ENCODE results near the gene SCAF1. TPM values are rescaled to one million over a fixed set of nuclear protein-coding genes. Genes with fewer than 3 reads are reported as not detected.

Gene SCAF1
- total and polyA plus RNA-seq, 9 of the 15 experiments (the other 6 are each of a cell fraction or from before 2014, with no cell fraction given): 0.20 to 79.0 (median 4.9) TPM

GRCh38 chr19:49593233-49594113, 48.5 kb upstream of the SCAF1 start (continued):
- TF ChIP-seq ZNF561 (CRISPR knock-in tag; conservative IDR thresholded peaks at IDR 0.05): no peak

DNA sequence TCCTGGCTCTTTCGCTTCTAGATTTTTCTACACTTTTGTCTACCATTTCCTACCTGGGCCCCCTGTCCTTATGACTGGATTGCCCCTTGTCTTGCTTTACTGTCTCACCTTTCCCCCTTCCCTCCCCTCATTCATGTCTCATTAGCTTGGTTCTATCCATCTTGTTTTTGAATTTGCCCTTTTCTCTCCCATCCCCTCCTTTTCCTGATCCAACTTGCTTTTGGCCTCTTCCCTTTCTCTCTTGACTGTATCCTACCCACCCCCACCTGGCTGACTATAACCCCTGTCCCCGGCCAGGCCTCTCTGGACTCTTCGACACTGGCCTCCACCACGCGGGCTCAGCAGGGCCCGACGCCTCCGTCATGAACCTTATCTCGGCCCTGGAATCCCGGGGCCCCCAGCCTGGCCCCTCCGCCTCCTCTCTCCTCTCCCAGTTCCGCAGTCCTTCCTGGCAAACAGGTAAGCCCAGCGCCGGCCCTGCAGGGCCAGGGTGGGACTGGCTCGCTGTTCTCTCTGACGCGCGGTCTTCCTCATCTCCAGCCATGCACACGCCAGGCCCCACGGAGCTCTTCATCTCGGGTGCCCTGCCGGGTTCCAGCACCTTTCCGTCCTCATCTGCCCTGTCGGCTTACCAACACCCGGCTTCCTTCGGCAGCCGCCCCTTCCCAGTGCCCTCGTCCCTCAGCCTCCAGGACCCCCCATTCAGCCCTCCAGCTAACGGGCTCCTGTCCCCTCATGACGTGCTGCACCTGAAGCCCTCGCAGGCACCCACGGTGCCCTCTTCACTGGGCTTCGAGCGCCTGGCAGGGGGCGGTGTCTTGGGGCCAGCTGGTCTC, 47.6 kb upstream of the SCAF1 start:
- in situ Hi-C loops (cut with MboI) (no loop called here), intact Hi-C loops (cut with micrococcal nuclease) (loop anchor here (5.0 kb wide), 2 partner anchors 168 to 437 kb away; partner anchors contain the start of genes HRC, TRPM4 and TSKS)
- Histone ChIP-seq H3K27ac (ENCODE audit: extremely low read depth, low read depth, low read length) (peak overlapping the region; percentile 58; the same call in 2 of the 3 replicates), H3K79me2 (ENCODE audit: control insufficient read depth, insufficient read depth, low read length) (peaks cover 45% of the 10 kb centered on the region), H3K9me3 (replicated peaks; ENCODE audit: control insufficient read depth, insufficient read depth, low read depth, low read length) (no peaks in the 10 kb centered on the region), H3K27me3 (ENCODE audit: control insufficient read depth in 2 of 2, insufficient read depth in 2 of 2, low read length in 2 of 2) (no peaks in the 10 kb centered on the region), H3K9ac (ENCODE audit: insufficient read depth in 1 of 2, low read depth in 2 of 2, low read length in 2 of 2) (peak overlapping the region in 1 of 2 experiments; percentile 35; a peak in 1 of 4 replicates), H2AFZ (ENCODE audit: low read depth, low read length) (no peak overlapping the region), H3K4me3 (no peak overlapping the region), H3K36me3 (ENCODE audit: control insufficient read depth, insufficient read depth, low read length) (peaks cover 54% of the 10 kb centered on the region), H3K4me1 (replicated peaks in 1 of 2; ENCODE audit: control insufficient read depth in 2 of 2, insufficient read depth in 2 of 2, low read length in 2 of 2) (peaks cover 10 to 55% of the 10 kb centered on the region in 2 experiments; a peak in 4 of 5 replicates), H3K9me1 (ENCODE audit: control insufficient read depth, insufficient read depth, low read length) (peaks cover 3% of the 10 kb centered on the region), H4K20me1 (replicated peaks; ENCODE audit: control insufficient read depth, insufficient read depth, low read length) (peaks cover 6% of the 10 kb centered on the region; the same call in 1 of the 2 replicates), H3K4me2 (ENCODE audit: insufficient read depth, low read length) (peak overlapping the region; percentile 79; the same call in 1 of the 2 replicates)
- no peak for ATAC-seq
- 91% methylated on average over 23 of the region's 35 CpGs for WGBS (ENCODE audit: insufficient coverage, low coverage, missing lambda C conversion rate)
- BruUV-seq (replicated peaks): no TSS peak
- POLR2A ChIA-PET: interaction anchor here (0.6 to 1.5 kb wide), 2 partner anchors 47 to 286 kb away, joined by 3 to 6 read pairs; partner anchors contain the start of gene SCAF1
- FAIRE-seq: no peak
- DNase-seq (ENCODE audit: extremely low read depth in 1 of 4, low spot score in 3 of 4): peak in 3 of 4 experiments; percentile 1 to 17 (median 16)
- CTCF ChIA-PET (ENCODE audit: low intra/inter-chr PET ratio): no interaction called here
- TF ChIP-seq, protein P1, sequence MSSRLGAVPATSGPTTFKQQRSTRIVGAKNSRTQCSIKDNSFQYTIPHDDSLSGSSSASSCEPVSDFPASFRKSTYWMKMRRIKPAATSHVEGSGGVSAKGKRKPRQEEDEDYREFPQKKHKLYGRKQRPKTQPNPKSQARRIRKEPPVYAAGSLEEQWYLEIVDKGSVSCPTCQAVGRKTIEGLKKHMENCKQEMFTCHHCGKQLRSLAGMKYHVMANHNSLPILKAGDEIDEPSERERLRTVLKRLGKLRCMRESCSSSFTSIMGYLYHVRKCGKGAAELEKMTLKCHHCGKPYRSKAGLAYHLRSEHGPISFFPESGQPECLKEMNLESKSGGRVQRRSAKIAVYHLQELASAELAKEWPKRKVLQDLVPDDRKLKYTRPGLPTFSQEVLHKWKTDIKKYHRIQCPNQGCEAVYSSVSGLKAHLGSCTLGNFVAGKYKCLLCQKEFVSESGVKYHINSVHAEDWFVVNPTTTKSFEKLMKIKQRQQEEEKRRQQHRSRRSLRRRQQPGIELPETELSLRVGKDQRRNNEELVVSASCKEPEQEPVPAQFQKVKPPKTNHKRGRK (tag; IDR thresholded peaks at IDR 0.05): 0 out of 2 replicates have a peak, but pooled peaks have one; percentile 23
- TF ChIP-seq POLR2G (IDR thresholded peaks at IDR 0.05; ENCODE audit: low read depth, low read length) (peak; percentile 43; the same call in 1 of the 2 replicates), DEAF1 (CRISPR knock-in tag; IDR thresholded peaks at IDR 0.05) (no peak)

Measured in K562 (cell line).